ENCODE results near the gene ECEL1.

GRCh38 chr2:232434091-232434490 lies 53.5 kb downstream of the ECEL1 start:
- no peak for TF ChIP-seq CTCF (IDR thresholded peaks at IDR 0.05; ENCODE audit: insufficient read depth, low read length, poor library complexity, severe bottlenecking)
- TF ChIP-seq EZH2phosphoT487 (conservative IDR thresholded peaks at IDR 0.05; ENCODE audit: low read length) = no peak
